Daoy (cell line): ENCODE measurements around the gene TEX44. TPM values are rescaled to one million over a fixed set of nuclear protein-coding genes. Genes with fewer than 3 reads are reported as not detected.
A peak's percentile ranks its signal among the peaks of the same experiment; 100 is the strongest.

Experiments
- DNase-seq: peaks from one replicate; pipeline ENCODE4 v3.0.0-alpha.2; 2015; ENCODE audit warnings: low read depth
- total RNA-seq: library from RNA; depleted of rRNA; stranded (reverse); fragments of >200 nt; shearing (Covaris generic); gene quantifications from 2 replicates; pipeline ENCODE4 v1.2.3, GENCODE V29; 2014; rRNA removed

Gene TEX44
- total RNA-seq, 1 experiment from 2014 or later: not detected

- no peak for DNase-seq
Measured at GRCh38 chr2:231633241-231633976, 40.7 kb downstream of the TEX44 start.

- DNase-seq: no peak
Measured at GRCh38 chr2:231634412-231634811, 41.7 kb downstream of the TEX44 start.

- no peak for DNase-seq
Measured at GRCh38 chr2:231634951-231635875, 42.5 kb downstream of the TEX44 start.

GRCh38 chr2:231640241-231640640, 47.6 kb downstream of the TEX44 start:
- DNase-seq: no peak

DNA sequence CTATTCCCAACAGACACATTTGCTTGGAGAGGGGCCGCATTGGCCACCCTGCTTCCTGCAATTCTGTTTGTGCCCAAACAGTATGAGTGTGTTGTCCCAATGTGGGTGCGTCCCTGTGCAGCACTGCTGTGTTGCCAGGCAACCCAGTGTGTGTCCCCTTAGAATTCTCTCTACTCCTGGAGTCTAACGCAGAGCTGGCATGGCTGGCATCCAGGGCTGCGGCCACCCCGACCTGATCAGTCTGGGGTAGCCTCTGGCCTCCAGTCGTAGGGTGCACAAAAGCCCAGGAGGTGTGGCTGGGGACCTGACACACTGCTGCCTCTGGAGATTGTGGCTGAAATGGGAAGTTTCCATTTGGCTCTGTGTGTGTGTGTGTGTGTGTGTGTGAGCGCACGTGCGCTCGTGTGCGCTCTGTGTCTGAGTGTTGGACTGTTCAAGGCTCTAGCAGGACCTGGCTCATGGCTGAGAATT, 48.0 kb downstream of the TEX44 start:
- DNase-seq: no peak

- DNase-seq: peak; percentile 96
Measured at GRCh38 chr2:231642631-231643494, 50.2 kb downstream of the TEX44 start.

GRCh38 chr2:231643495-231643888, 50.8 kb downstream of the TEX44 start:
- DNase-seq: no peak

Other genes with a start within 250 kb of the TEX44 start
- gene B3GNT7, start 197.2 kb upstream of the TEX44 start, total RNA-seq: 0.63 and 1.1 TPM in 2 replicates
- gene NCL, start 128.4 kb upstream of the TEX44 start, total RNA-seq: 238 and 499 TPM in 2 replicates
- 0.09 TPM in 1 of 2 replicates, not detected in the other for gene NMUR1, start 62.4 kb upstream of the TEX44 start, total RNA-seq
- 969 and 1,053 TPM in 2 replicates for gene PTMA, start 115.7 kb downstream of the TEX44 start, total RNA-seq
- 61.8 and 64.3 TPM in 2 replicates for gene PDE6D, start 188.4 kb downstream of the TEX44 start, total RNA-seq
- gene COPS7B, start 193.6 kb downstream of the TEX44 start, total RNA-seq: 25.2 and 30.6 TPM in 2 replicates